GM12874 (cell line): ENCODE data around the gene DEDD.

Experiments used
- TF ChIP-seq, protein P1 (sequence below): IDR thresholded peaks from 2 replicates; pipeline ENCODE4 v1.5.1; 2011; ENCODE audit warnings: low read depth, mild to moderate bottlenecking, control low read depth, low read length, moderate library complexity; ENCODE audit not compliant: insufficient read depth

DEDD gene

DNA sequence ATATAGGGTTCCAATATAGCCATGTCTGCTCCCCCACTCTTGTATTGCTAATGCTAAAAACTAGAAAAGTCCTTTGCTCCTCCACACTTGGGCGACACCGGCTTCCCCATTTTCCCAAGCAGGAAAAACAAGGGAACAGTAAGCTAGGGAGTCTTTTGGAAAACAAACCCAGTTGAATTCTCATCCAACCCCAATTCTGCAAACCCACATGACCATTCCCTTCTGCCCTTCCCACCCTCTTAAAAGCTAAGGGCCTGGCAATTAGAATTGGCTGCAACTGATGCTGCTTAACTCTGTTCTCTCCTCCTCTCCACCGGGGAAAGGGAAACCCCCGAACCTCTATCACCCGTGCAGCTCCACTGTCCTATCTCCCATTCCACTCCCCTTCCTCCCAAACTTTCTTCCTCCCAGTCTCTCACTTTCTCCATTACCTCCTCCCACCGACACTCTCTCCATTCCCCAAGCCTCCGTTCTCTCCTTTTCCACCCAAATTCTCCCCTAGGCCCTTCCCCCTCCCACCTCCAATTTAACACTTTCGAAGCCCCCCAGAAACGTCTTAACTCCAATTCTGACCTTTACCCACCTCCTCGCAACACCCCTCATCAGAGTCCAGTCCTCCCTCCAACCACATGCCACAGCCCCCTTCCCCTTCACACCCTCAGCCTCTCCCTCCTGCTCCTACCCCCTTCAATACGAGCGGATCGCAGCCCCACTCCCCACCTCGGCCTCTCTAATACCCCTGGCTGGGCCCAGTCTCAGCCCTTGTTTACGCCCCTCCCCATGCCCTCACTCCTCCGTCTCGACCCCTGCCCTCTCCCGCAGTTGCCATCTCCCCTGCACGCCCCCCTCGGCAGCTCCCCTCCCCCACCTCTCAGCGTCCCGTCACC lies 701 bp downstream of the DEDD start:
- TF ChIP-seq, protein P1, sequence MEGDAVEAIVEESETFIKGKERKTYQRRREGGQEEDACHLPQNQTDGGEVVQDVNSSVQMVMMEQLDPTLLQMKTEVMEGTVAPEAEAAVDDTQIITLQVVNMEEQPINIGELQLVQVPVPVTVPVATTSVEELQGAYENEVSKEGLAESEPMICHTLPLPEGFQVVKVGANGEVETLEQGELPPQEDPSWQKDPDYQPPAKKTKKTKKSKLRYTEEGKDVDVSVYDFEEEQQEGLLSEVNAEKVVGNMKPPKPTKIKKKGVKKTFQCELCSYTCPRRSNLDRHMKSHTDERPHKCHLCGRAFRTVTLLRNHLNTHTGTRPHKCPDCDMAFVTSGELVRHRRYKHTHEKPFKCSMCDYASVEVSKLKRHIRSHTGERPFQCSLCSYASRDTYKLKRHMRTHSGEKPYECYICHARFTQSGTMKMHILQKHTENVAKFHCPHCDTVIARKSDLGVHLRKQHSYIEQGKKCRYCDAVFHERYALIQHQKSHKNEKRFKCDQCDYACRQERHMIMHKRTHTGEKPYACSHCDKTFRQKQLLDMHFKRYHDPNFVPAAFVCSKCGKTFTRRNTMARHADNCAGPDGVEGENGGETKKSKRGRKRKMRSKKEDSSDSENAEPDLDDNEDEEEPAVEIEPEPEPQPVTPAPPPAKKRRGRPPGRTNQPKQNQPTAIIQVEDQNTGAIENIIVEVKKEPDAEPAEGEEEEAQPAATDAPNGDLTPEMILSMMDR = no peak

DNA sequence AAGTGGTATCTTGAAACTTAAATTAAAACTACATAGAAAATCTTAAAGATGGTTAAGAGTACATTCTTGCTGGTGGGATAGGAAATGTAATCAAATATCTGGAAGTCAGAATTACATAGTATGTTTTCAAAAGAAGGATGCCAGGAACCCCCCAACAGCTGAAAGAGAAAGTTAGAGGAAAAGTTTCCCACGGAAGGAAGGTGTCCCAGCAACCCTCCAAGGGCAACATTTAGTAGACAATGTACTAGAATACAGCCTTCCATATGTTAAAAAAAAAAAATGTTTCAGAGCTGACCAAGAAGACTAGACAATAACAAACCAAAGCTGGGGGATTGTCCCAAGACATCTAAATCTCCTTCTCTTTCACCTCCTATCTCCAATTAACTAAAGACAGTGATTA lies 2.2 kb downstream of the DEDD start:
- TF ChIP-seq, protein P1 = no peak

DNA sequence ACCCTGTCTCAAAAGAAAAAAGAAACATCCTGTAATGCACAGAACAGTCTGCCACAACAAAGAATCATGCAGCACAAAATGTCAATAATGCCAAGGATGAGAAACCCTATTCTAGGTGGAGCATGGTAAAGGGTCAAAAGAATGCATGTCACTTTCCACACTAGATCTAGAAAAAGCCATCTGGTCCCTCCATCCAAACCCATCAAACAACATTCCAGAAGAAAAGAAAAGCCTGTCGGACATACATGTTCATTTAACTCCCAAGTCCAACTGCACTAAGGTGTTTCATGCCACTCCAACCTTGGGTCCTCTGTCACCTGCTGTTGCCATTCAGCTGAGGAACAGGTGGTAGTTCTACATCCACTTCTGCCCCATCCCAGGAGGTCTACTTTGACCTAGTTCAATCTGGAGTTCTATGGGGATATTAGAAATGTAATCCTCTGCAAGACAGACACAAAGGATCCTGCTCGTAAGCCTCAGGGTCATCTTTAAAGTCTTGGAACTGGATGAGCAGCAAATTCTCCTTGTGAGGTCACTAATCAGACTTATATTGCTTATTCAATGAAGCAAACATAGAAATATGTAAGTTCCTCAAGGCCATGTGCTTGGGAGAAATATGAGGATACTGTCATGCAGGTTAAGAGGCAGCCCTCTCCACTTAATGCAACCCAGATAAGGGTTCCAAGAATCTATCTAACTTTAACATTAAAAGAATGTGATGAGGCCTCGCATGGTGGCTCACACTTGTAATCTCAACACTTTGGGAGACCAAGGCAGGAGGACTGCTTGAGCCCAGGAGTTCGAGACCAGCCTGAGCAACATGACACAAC lies 3.7 kb downstream of the DEDD start:
- TF ChIP-seq, protein P1 = no peak

DNA sequence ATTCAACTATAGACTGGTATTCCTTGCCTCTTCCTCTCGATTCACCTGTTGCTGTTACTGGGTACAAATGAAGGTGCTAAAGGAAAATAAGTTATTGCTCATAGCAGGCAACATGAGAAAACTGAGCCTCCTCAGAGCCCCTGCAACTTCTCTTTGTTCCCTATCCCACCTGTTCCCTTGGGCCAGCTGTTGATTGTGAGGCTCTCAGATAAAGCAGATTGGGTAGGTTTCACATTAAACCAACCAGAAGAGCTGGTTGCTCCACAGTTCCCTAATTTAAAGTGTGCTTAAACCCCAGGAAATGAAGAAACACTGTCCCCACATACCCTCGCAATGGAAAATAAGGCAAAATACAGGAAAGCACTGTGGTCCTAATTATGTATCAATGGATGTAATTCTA lies 4.8 kb downstream of the DEDD start:
- TF ChIP-seq, protein P1 = no peak

DNA sequence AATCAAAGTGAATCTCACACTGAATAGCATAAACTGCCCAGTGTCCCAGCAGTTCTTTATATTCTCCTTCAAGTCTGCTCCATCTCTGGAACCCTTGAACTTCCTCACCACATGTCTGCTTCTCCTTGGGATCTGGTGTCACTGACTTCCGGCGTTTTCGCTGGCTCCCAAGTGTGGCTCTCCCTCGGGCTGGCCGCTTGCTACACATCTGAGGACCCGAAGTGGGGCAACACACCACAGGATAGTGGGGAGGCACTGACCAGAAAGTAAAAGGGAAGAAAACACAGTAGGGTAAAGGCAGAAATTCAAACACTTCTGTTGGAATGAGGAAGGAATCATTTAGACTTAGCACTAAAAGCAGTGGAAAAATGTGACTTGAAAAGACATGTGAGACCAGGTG lies 9.5 kb downstream of the DEDD start:
- TF ChIP-seq, protein P1 = no peak

DNA sequence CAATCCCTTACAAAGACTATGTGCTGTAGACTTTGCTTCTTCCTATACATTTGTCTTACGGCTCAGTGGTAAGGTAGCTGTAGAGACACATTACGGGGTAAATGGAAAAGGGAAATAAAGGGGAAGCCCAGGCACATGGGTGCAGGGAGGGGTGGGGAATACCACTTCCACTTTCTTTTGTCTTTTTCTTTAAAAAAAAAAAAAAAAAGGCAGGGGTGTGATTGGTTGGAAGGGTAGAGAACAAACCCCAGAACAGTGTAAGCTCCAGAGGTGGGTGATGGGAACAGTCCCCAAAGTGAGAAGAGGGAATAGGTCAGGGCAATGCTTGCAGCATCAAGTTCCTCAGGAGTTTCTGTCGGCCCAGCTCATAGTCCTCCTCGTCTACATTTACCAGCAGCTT lies 10.6 kb downstream of the DEDD start:
- TF ChIP-seq, protein P1 = no peak

DNA sequence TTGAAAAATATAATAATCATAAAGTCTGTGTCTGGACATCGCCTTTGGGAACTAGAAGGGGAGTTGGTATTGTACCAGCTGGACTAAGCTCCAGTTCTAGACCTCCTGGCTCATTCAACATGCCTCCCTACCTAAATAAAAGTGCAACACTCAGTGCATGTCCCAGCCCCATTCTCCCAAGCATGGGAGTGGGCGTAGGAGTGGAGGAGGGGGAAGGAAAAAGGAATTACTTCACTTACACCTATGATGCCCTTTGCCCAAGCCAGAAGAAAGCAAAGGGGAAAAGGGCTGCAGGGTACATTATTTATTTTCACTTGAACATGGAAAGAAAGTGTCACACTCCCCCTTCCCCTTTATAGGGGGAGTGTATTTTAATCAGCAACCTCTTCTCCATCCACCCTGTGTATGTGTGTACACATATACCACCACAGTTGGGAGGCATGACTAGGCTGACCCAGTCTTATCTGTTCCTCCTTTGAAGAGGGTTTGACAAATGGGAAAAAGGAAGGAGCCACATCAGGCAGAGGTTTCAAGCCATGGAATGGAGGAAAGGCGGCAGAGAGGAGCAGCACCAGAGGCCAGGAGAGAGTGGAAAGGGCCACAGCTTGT lies 11.3 kb downstream of the DEDD start:
- TF ChIP-seq, protein P1 = no peak
